Measurements from ENCODE around the gene PCNT. TPM values are rescaled to one million over a fixed set of nuclear protein-coding genes. Genes with fewer than 3 reads are reported as not detected.

PCNT gene
- total RNA-seq, 1 donor = 21.6 TPM

DNA sequence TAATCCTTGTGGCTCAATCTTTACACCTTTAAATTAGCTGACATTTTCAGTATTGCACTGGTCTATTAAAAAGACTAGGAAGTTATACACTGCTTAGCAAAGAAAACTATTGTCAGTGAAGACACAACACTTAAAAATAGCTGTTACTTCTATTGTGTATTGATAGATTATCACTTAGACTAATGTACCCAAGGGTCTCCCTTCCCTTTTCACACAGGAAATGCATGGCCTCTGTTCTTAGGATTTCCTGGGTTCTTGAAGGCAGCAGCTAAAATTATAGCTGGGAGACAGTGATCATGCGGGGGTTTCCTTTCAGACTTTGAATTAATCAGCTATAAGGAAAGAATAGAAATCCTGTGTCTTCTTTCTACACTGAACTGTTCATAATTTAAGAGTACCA lies 147.6 kb downstream of the PCNT start:
- H3K4me3 ChIP-seq (ENCODE audit: low read depth, low read length) = no peak overlapping the region
- no peak for DNase-seq (ENCODE audit: low read depth)
- TF ChIP-seq, protein P1, sequence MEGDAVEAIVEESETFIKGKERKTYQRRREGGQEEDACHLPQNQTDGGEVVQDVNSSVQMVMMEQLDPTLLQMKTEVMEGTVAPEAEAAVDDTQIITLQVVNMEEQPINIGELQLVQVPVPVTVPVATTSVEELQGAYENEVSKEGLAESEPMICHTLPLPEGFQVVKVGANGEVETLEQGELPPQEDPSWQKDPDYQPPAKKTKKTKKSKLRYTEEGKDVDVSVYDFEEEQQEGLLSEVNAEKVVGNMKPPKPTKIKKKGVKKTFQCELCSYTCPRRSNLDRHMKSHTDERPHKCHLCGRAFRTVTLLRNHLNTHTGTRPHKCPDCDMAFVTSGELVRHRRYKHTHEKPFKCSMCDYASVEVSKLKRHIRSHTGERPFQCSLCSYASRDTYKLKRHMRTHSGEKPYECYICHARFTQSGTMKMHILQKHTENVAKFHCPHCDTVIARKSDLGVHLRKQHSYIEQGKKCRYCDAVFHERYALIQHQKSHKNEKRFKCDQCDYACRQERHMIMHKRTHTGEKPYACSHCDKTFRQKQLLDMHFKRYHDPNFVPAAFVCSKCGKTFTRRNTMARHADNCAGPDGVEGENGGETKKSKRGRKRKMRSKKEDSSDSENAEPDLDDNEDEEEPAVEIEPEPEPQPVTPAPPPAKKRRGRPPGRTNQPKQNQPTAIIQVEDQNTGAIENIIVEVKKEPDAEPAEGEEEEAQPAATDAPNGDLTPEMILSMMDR (IDR thresholded peaks at IDR 0.05; ENCODE audit: insufficient read depth, low read depth, low read length) = no peak

DNA sequence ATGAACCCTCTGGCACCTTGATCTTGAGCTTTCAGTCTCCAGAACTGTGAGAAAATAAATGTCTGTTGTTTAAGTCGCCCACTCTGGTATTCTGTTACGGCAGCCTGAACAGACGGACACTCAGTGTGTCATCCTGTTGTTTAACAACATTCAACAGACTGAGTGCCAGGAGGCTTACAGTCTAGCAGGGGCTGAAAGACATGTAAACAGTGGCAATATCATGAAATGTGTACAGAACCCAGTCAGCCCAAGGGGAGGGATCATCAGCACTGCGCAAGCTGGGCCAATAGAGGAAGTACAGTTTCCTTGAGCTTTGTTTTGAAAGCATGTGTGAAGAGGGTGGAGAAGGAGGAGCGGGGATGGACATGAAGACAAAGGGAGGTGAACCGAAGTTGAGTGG lies 148.3 kb downstream of the PCNT start:
- TF ChIP-seq, protein P1 (IDR thresholded peaks at IDR 0.05; ENCODE audit: insufficient read depth, low read depth, low read length) = no peak
- H3K4me3 ChIP-seq (ENCODE audit: low read depth, low read length) = no peak overlapping the region
- no peak for DNase-seq (ENCODE audit: low read depth)

DNA sequence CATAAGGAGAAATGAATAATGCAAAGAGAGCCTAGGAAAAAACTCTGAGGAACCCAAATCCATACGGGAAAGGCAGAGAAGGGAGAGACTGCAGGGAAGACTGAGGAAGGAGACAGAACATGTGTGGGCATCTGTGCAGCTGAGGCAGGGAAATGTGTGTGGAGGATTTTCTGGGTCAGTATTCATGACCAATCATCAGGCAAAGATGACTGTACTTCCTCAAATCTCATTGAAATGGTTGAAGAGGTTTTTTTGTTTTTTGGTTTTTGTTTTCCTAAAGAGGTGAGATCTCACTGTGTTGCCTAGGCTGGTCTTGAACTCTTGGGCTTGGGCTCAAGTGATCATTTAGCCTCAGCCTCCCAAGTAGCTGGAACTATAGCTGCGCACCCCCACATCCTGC lies 150.4 kb downstream of the PCNT start:
- H3K4me3 ChIP-seq (ENCODE audit: low read depth, low read length) = no peak overlapping the region
- no peak for DNase-seq (ENCODE audit: low read depth)
- TF ChIP-seq, protein P1 (IDR thresholded peaks at IDR 0.05; ENCODE audit: insufficient read depth, low read depth, low read length) = no peak

DNA sequence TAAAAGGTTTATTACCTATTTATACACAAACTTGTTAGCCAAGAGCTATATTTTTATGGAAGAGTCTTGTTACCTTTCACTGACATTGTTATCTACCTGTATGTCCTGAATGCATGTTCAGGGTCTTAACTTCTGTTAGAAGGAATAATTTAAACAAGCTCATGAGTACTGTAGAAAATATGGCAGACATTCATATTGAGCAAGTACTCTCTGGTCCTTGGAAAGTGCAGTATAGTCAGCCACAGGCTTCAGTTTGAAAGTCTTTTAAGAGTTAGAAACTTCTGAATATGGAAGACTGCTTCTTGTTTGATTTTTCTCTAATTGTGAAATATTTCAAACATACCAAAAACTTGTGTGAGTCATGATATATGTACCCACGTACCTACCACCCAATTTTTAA lies 151.3 kb downstream of the PCNT start:
- TF ChIP-seq, protein P1 (IDR thresholded peaks at IDR 0.05; ENCODE audit: insufficient read depth, low read depth, low read length) = no peak
- no peak for DNase-seq (ENCODE audit: low read depth)

DNA sequence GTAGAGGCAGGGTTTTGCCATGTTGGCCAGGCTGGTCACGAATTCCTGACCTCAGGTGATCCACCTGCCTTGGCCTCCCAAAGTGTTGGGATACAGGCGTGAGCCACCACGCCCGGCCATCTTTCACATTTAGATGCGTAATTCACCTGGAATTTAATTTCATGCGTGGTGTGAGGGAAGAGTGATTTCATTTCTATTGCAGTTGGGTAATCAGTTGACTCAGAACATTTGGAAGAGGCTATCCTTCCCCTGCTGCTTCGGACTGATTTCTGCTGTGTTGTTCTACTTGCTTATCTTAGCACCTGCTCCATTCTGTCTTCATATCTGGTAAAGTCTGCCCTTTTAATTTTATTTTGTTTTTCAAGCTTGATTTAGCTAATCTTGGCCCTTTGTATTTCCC lies 153.8 kb downstream of the PCNT start:
- H3K4me3 ChIP-seq (ENCODE audit: low read depth, low read length) = no peak overlapping the region
- peak; percentile 47 for DNase-seq (ENCODE audit: low read depth)
- TF ChIP-seq, protein P1 (IDR thresholded peaks at IDR 0.05; ENCODE audit: insufficient read depth, low read depth, low read length) = no peak

More for the DNA sequence above, 151.3 kb downstream of the PCNT start:
- no peak overlapping the region for H3K4me3 ChIP-seq (ENCODE audit: low read depth, low read length)

DNA sequence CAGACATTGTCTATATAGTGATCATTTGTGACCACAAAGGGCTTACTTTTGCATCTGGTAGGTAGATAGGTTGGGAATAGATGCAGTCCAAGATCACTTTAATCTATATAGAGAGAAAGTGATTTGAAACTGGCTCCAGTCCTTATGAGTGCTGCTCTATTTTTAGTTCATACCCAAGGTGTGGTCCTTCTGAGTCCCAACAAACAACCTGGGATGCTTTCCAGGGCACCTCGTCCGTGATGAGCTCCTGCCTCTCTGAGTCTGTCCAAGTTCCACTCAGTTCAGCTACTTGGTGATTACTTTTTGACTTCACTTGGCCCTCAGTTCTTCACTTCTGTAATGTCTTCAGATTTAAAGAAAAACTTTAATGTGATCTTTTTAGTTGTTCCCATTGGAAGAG lies 155.0 kb downstream of the PCNT start:
- no peak for DNase-seq (ENCODE audit: low read depth)
- no peak overlapping the region for H3K4me3 ChIP-seq (ENCODE audit: low read depth, low read length)
- TF ChIP-seq, protein P1 (IDR thresholded peaks at IDR 0.05; ENCODE audit: insufficient read depth, low read depth, low read length) = no peak

DNA sequence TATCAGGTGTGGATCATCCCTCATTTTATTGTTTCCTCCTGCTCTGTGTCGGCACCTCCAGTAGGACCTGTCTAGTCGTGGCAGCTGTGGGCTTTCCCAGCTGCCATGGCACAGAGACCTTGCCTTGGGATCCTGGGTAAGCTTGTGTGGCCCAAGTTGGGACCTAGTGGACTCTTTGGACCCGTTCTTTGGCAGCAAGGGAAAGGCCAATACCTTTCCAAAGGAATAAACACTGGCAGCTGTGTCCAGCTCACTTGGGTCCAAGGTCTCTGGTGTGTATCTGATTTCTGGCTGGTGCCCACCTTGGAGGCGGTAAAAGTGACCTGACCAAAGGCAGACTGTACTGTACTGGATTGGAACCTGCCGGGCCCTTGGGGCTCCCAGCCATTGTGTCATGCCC lies 156.5 kb downstream of the PCNT start:
- no peak overlapping the region for H3K4me3 ChIP-seq (ENCODE audit: low read depth, low read length)
- no peak for DNase-seq (ENCODE audit: low read depth)
- TF ChIP-seq, protein P1 (IDR thresholded peaks at IDR 0.05; ENCODE audit: insufficient read depth, low read depth, low read length) = no peak
